HG03280 (cell line): ENCODE data around the gene KLC4.

Experiments used
- ATAC-seq: cut with Tn5 transposase; IDR thresholded peaks from one replicate; pipeline ENCODE4 v1.9.1; 2021; ENCODE audit warnings: mild to moderate bottlenecking, moderate library complexity; ENCODE audit not compliant: unreplicated experiment

The KLC4 gene

DNA sequence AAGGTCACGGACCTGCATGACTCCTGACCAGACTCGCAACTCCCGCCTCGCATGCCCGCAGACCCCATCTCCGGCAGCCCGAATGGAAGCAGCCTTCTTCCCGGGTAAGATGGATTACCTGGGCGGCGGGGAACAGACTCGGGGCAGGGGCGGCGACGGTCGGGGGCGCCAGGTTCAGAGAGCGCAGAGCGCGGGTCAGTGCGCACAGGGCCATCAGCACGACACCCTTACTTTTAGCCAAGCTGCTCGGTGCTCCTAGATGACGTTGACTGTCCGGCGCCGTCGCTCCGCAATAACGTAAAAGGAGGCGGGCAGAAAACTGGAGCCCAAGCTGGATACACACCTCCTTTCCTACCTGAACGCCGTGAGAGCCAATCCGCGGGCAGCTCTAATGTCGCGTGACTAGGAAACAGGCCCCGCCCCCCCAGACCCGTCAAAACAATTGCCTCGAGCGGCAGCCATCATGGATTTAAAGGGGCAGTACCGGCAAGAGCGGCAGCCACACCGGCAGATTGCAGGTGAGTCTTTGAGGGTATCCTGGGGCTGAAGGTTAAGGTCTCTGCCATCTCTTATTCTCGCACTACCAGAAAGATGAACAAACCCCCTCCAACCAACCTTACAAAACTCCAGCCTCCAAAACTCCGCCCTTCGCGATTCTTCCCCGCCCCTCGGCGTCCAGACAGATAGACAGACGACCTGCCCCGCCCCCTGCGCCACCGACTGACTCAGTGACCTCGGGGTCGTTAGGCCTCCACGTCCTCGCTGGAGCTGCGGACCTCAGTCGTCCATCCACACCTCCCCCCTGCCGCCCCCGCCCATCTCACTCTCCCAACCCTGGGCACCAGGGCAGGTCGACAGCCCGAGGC lies at the start of gene KLC4, which contains the start of gene MRPL2:
KLC4 (plus strand) TSS at position 464 of the 866 bp plus-strand sequence. CDS start 1,705 bp downstream, outside the sequence.
MRPL2 (minus strand) TSS at position 267 of the 866 bp plus-strand sequence; CDS start at position 214, 53 bp downstream.
- ATAC-seq, result peak; percentile 88

DNA sequence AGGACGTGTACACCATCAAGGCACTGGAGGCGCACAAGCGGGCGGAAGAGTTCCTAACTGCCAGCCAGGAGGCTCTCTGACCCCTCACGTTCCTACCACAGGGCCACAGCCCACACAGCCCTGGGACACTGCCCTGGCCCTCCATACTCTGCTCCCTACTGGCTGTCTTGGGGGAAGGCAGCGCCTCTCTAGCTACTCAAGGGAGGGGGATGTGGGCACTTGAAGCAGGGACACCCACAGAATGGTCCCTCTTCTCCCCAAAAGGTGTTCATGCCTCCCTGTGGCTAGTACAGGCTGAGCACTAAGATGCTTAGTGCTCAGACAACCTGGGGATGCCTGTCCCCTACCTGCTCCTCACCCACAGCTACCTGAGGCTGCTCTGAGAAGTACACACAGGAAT lies 48.2 kb upstream of the KLC4 start:
- no peak for ATAC-seq

DNA sequence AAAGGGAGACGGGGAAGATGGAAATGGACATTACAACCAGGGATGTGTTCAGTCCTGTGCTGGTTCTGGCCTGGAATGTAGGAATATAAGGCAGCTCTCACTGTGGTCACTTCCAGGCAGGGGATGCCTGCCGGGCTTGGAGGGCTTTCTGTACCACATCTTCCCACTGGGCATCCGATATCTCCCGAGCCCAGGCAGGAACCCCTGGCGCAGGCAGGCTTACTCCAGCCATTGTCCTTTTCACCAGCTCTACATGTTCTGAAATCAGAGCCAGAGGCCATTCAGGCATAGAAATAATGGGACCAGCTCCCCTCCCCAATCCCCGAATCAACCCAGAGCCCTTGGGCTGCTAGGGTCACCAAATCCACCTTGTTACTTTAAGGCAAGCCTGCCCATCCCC lies 47.1 kb upstream of the KLC4 start:
- no peak for ATAC-seq

DNA sequence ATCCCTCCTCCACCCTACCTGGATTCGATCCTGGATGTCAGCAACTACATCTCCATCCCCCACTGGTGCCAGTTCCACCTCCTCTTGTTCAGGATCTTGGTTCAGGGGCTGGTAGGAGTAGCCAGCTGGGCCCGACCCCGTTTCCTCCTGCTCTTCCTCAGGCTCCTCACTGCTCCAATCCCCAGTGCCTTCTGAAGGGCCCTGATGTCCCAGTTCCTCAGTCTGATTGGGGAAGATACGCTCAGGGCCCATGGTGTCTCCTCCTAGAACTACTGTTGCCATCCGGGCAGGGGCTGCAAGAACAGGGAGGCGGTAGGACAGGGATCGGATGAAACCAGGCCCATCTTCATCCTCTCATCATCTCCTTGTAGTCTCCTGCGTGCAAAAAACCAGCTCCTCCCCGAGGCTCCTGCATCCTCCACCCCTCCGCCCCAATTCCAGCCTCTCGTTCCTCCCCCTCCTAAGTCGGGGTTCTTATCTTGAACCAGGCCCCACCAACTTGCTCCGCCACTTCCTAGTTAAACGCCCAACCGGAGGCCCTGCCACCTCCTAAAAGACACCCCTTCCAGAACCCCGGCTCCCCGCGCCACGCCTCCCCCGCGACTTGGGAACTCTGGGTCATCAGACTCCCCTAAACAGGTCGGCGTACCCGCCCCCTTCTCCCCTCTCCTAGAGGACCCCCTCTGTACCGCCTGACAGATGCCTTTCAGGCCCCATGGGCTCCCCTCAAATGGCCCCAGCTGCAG lies 46.2 kb upstream of the KLC4 start:
- no peak for ATAC-seq

DNA sequence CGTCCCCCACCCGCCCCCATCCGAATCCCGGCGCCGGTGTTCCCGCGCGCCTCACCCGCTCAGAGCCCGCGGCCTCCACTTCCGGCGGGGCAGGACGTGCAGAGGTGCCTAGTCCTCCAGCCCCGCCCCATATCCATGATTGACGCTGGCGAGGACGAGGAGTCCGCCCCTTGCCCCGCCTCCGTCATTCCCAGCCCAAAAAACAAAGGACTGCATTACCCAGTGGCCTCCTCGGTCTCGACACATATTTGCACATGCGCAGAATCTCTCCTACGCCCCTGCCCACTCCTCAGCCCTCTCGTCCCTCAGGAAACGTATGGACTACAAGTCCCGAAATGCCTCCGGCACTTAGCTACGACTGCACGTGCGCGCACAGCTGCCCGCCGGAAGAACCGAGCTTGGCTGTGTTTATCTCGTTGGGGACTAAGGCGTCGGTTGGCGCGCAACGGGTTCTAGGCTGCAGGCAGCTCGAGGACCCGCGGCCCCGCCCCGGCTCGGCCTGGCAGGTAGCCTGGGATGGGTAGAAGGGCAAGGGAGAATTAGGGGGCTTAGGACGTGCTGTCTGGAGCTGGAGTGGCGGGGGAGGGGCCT lies 45.5 kb upstream of the KLC4 start, which contains the start of the genes KLHDC3 and MEA1:
KLHDC3 (plus strand) TSS at position 407 of the 591 bp plus-strand sequence. CDS start 2,944 bp downstream, outside the sequence.
MEA1 (minus strand) TSS at position 104 of the 591 bp plus-strand sequence. CDS start 133 bp downstream, outside the sequence.
- ATAC-seq, result peak; percentile 93

DNA sequence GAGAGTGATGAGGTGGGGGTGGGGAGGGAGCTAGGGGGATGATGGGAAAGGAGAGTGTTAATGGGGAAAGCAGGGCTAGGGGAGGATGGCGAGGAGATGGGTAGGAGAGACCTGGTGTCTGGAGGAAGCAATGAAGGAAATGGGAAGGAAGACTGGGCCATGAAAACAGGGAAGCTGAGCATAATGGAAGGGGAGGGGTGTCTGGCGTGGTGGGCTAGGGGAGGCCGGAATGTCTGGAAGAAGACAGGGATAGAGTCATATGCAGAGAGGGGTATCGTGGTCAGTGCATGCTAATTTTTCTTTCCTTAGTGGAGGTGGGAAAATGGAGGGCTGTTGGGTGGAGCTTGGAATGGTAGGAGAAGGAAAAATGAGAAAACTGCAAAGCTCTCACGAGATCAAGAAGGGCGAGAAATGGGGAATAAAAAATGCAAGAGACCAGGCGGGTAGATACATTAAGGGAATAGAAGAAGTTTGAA lies 45.0 kb upstream of the KLC4 start:
- no peak for ATAC-seq

DNA sequence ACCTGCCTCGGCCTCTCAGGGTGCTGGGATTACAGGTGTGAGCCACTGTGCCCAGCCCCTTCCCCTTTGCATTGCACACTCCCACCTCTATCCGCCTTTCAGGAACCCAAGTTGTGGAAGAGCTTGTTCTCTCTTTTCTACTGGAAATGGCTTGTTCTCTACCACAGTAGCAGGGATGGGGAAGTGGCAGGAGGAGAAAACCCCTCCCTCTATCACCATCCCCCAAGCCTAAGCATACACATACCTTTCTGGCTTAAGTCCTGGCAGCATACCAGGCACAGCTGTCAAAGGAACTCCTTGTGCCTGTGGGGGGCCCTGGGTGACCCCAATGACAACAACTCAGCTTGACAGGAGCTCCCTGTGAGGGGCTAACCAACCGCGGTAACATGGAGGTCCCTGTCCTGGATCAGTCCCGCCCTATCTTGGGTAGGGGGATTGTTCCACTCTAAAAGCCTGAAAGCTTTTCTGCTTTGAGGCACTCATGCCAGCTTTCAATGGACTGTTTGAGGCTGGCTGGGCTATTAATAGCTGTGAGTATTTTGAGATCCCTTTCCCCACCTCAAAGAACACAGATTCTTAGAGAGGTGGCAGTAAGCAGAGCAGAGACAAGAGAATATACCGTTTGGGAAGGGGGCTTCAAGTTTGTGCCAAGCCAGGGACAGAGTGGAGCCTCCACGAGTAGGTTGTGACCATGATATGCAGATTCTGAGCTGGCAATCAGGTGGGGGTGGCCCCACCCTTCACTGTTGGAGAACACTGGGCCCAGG lies 43.1 kb upstream of the KLC4 start:
- no peak for ATAC-seq

DNA sequence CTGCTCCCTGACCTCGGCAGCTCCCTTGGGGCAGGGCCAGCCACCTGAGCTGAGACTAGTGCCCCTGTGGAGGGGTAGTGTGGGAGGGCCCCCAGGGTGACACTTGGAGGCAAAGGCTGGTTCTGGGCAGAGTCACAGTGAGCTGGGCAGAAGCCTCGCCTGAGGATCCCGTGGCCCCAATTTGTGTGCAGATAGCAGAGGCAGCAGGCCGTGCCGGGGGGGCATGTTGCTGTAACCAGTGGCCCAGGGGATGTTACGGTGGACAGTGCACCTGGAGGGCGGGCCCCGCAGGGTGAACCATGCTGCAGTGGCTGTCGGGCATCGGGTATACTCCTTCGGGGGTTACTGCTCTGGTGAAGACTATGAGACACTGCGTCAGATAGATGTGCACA lies 42.5 kb upstream of the KLC4 start:
- no peak for ATAC-seq

DNA sequence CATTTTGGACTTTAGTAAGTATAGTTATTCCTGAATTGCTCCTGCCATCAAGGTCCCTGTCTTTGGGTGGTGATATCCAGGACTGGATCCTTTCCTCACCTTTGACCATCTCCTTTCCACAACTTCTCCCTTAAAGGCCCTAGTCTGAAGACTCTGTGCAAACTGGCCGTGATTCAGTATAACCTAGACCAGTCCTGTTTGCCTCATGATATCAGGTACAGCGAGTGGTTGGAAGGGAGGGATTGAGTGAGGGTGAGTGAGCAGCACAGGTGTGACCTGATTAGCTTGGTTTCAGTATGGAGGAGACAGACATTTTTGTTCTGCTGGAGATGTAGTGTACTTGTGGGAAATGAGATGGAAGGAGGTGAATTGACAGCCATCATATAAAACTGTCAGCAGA lies 40.3 kb upstream of the KLC4 start:
- ATAC-seq, result no peak

DNA sequence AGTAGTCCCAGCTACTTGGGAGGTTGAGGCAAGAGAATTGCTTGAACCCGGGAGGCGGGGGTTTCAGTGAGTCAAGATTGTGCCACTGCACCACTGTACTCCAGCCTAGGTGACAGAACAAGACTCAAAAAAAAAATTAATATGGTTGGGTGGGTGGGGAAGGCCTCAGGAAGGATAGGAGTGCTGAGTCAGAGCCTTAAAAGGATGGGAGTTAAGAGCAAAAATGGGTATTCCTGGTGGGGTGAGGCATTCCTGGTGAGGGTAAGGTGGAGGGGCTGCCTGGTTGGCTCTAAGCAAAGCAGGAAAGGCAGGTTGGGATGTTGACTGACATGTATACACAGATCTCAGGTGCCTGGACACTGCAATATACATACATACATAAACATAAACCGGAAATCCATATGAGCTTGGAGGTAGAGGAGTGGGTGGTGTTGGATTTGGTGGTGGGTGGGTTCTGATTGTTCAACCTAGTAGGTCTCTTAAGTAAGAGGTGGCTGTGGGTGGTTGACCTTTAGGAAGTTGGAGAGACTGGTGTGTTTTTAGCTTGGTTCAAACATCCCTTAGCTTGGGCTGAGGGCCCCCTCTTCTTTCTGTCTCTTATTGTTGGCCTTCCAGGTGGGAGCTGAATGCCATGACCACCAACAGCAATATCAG lies 39.3 kb upstream of the KLC4 start:
- ATAC-seq, result no peak

DNA sequence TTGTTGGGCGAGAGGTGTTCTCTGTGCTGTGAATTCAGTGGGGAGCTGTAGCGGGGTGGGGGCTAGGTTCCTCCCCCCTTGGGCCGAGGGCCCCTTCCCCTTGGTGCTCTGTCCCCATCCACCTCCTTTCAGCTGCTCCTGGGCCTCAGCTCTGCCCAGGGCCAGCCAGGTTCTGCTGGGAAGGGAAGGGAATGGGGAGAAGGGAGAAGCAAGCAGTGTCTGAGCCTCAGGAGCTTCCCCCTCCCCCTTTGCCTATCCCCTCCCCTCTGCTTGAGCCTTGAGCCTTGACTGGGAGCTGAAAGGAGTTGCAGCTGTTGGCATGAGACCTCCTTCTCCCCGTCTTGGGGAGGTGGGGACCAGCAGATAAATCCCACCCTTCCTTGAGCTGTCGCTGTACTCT lies 38.6 kb upstream of the KLC4 start:
- no peak for ATAC-seq

DNA sequence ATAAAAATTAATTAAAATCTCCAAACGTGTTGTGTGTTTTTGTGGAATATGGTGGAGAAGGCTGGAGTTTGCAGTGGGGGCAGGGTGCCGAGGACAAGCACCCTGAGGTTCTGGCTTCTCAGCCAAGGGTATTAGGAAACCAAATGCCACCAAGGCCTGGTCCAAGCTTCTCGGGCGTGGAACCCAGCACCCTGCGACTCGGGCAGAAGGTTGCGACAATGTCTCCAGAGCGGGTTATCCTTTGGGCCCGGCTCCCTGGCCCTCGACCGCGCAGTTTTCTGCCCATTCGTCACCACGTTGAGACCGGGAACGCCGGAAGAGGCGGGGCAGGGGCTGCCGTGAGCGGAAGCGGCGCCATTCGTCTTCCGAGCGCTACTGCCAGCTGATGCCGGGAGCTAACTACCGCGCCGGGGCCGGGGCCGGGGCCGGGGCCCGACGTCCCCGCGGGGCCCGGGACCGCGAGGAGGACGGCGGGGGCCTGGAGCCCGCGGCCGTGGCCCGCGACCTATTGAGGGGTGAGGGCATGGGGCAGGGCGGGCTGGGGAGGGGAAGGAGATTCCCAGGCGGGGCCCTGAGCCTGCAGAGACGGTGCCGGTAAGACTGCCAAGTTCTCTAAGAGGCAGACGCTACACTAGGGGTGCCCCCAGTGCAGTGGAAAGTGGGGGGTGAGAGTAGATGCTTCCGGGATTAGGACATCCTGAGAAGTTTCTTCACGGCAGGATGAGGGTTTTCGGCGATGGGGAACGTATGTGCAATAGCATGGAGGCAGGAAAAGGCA lies 38.0 kb upstream of the KLC4 start, which contains the start of gene RRP36:
RRP36 (plus strand) TSS at position 354 of the 778 bp plus-strand sequence; CDS start at position 386, 32 bp downstream.
- ATAC-seq, result peak; percentile 71

DNA sequence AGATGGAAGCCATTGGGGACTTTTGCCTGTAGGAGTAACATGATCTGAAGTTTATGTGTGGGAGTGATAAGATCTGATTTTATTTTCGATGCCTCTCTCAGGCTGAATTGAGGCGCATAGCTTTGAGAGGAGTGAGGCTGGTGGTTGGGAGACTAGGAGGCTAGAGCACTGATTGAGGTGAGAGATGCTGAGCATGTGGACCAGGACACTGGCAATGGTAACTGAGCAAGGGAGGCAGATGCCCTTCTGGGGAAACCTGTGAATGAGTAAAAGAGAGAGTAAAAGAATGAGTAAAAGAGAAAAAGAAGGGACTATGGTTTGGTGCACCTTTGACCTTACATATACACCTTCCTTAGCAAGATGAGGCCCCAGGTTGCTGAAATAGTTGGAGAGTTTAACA lies 35.0 kb upstream of the KLC4 start:
- no peak for ATAC-seq

DNA sequence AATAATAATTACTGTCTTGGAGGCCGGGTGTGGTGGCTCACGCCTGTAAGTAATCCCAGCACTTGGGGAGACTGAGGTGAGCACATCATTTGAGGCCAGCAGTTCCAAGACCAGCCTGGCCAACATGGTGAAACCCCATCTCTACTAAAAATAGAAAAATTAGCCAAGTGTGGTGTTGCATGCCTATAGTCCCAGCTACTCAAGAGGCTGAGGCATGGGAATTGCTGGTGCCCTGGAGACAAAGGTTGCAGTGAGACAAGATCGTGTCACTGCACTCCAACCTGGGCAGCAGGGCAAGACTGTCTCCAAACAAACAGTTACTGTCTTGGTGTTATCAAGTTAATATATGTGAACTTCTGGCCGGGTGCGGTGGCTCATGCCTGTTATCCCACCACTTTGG lies 33.1 kb upstream of the KLC4 start:
- ATAC-seq, result no peak

DNA sequence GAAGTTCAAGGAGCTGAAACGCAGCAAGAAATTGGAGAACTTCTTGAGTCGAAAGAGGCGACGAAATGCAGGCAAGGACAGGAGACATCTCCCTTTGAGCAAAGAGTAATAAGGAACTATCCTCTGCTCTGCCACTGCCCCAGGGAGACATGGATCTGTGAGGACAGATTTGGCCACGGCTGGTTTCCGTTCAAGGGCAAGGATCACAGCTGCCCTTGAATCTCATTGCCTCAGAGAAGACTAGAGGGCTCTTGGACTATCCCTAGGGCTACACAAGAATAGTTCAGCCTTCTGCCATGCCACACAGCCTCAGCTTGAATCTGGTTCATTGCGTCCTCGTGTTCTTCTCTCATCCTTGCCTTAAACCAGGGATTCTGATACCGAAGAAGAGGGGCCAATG lies 30.3 kb upstream of the KLC4 start:
- no peak for ATAC-seq

DNA sequence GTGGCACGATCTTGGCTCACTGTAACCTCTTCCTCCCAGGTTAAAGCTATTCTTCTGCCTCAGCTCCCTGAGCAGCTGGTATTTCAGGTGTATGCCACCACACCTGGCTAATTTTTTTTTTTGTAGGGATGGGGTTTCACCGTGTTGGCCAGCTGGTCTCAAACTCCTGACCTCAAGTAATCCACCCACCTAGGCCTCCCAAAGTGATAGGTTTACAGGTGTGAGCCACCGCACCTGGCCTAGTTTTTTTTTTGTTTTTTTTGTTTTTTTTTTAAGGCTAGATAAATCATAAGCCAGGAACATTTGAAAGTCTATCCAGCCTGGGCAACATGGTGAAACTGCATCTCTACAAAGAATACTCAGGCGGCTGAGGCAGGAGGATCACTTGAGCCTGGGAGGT lies 27.1 kb upstream of the KLC4 start:
- ATAC-seq, result no peak

DNA sequence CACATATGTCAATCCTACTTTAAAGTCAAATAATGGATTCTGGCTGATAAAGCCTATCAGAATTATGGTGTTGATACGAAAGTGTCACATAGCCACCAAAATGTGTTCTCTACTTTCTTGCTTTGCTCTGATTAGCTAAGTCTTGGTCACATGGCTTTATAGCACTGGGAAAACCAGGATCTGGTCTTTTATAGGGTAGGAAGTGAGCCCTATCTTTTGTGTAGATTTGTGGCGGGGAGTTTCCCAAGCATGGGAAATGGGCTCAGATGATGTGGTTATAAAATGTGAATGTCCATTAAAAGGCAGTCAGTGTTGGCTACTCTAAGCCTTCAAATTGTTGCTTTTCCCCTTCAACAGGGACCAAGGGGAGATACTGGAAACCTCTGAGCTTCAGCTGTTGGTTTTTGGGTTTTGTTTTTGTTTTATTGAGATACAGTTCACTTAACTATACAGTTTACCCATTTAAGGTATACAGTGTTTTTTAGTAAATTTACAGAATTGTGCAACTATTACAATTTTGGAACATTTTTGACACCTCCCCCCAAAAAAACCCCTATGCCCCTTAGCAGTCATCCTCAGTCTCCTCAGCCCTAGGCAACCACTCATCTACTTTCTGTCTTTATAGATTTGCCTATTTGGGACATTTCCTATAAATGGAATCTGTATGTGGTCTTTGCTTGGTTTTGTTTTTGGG lies 25.8 kb upstream of the KLC4 start:
- no peak for ATAC-seq

DNA sequence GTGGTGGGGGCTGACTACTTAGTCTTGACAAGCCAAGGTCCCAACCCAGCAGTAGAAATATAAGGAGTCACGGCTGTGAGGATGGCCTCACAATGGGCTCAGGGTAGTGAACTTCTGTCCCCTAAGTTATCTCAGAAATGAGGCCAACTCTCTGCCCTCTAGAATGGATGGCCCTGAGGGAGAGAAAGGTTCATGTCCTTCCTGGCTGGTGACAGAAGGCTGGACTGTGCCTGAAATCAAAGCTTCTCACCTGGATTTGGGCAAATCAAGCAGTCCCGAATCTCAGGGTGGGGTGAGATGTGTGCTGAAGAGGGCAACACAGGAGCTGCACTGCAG lies 25.3 kb upstream of the KLC4 start:
- no peak for ATAC-seq
